Activated gamma-delta T cell (primary cell): ENCODE measurements around the gene EZH2.

Experiments
- DNase-seq: peaks from one replicate; lab custom pipeline; 2025; lab: John Stamatoyannopoulos, UW

The EZH2 gene

GRCh38 chr7:148901178-148901577 lies 17.1 kb upstream of the EZH2 start:
- DNase-seq, result no peak

GRCh38 chr7:148898845-148899484 lies 14.9 kb upstream of the EZH2 start:
- no peak for DNase-seq

GRCh38 chr7:148894591-148894990 lies 10.5 kb upstream of the EZH2 start:
- DNase-seq, result no peak

- no peak for DNase-seq
Observed at GRCh38 chr7:148893071-148893470, 9.0 kb upstream of the EZH2 start.

- DNase-seq, result no peak
Observed at GRCh38 chr7:148888300-148888699, 4.2 kb upstream of the EZH2 start.

GRCh38 chr7:148886844-148887243 lies 2.8 kb upstream of the EZH2 start:
- no peak for DNase-seq

- DNase-seq, result peak; percentile 94
Observed at GRCh38 chr7:148884299-148885022, 370 bp upstream of the EZH2 start.

GRCh38 chr7:148883266-148884048 lies 634 bp downstream of the EZH2 start:
- peak; percentile 67 for DNase-seq

DNA sequence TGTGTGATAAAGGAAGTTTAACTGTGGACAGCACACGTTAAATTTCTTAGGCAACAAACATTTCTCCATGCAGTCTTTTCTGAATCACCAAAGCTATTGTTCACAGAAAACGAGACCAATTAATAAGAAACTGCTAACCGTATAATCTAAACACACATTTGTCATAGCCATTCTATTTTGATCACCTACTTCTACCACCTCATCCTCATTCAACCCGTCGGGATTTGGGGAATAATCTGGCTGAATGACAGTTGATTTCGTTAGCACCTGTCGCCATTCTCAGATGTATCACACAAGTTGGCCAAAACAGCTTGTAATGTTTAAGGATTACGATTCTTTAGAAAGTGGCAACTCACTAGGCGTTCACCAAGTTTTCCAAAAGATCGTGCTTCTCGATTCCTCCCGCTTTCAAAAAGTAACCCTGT lies 1.2 kb downstream of the EZH2 start:
- DNase-seq, result no peak

GRCh38 chr7:148882192-148882591 lies 1.9 kb downstream of the EZH2 start:
- no peak for DNase-seq

- no peak for DNase-seq
Observed at GRCh38 chr7:148878317-148878716, 5.8 kb downstream of the EZH2 start.

DNA sequence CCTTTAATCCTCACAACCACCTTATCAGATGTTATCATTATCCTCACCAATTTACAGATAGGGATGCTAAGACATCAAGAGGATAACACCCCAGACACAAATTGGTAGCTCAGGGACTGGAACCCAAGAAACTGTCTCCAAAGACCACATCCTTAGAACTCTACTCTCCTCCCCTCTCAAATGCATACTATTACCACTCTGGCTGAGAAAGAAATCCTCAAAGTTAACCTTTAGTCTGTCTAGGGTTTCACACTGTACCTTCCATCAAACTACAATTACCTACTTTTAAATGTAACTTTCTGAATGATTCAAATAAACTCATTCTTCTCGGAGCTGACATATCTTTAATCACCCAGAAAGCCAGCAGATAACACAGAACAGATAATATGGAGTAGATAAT lies 6.6 kb downstream of the EZH2 start:
- no peak for DNase-seq

GRCh38 chr7:148872188-148872587 lies 11.9 kb downstream of the EZH2 start:
- DNase-seq, result no peak

DNA sequence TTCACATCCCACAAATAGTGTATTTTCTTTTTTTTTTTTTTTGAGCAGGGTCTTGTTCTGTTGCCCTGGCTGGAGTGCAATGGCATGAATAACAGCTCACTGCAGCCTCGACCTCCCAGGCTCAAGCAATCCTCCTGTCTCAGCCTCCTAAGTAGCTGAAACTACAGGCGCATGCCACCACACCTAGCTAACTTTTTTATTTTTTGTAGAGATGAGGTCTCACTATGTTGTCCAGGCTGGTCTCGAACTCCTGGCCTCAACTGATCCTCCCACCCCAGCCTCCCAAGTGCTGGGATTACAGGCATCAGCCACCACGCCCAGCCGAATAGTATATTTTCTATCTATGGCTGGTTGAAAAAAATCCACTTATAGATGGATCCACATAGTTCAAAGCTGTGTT lies 12.5 kb downstream of the EZH2 start:
- DNase-seq, result no peak

DNA sequence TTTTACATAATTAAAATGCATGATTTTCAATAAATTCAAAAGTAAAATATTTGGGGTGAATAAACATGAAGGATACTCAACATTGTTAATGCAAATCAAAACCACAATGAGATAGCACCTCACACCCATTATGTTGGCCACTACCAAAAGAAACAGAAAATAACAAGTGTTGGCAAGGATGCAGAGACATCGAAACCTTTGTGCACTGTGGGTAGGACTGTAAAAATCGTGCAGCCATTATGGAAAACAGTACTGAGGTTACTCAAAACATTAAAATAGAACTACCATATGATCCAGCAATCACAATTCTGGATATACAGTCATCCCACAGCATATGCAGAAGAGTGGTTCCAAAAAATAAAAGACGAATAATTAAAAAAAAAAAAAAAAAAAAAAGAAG lies 13.1 kb downstream of the EZH2 start:
- no peak for DNase-seq

DNA sequence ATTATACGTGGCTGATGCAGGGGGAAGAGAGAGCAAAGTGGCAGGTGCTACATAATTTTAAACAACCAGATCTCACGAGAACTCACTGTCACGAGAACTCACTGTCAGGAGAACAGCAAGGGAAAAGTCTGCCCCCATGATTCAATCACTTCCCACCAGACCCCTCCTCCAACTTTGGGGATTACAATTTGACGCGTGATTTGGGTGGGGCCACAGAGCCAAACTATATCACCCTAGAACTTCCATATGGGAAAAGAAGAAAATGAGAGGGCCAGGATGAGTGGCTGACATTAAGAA lies 15.8 kb downstream of the EZH2 start:
- no peak for DNase-seq

DNA sequence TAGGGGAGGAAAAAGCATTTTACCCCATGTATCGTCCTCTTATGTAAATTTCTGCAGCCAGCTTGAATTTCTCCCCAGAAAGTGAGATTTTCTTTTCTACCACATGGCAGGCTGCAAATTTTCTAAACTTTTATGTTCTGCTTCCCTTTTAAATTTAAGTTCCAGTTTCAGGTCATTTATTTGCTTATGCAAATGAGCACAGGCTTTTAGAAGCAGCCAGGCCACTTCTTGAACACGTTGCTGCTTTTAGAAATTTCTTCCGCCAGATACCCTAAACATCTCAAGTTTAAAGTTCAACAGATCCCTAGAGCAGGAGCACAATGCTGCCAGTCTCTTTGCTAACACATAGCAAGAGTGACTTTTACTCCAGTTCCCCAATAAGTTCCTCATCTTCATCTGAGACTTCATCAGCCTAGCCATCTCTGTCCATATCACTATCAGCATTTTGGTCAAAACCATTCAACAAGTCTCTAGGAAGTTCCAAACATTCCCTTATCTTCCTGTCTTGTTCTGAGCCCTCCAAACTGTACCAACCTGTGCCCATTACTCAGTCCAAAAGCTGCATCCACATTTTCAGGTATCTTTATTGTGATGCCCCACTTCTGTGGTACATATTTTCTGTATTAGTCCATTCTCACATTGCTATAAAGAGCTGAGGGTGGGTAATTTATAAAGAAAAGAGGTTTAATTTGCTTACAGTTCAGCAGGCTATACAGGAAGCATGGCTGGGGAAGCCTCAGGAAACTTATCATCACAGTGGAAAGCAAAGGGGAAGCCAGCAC lies 16.3 kb downstream of the EZH2 start:
- no peak for DNase-seq

GRCh38 chr7:148866362-148866761 lies 17.7 kb downstream of the EZH2 start:
- no peak for DNase-seq

GRCh38 chr7:148865283-148865682 lies 18.8 kb downstream of the EZH2 start:
- no peak for DNase-seq

GRCh38 chr7:148863324-148863723 lies 20.8 kb downstream of the EZH2 start:
- no peak for DNase-seq

GRCh38 chr7:148862481-148862880 lies 21.6 kb downstream of the EZH2 start:
- DNase-seq, result no peak

- DNase-seq, result no peak
Observed at GRCh38 chr7:148858489-148858888, 25.6 kb downstream of the EZH2 start.
